C4-2B (cell line): ENCODE measurements around the gene SND1.

Experiments
- ZFX ChIP-seq: fragments of 450-650 bp; IDR thresholded peaks from 2 replicates; pipeline ENCODE4 v1.6.1; 2017
- TF ChIP-seq, protein P1 (sequence below): fragments of 450-650 bp; conservative IDR thresholded peaks from 2 replicates; pipeline ENCODE4 v1.5.1; 2017; ENCODE audit warnings: mild to moderate bottlenecking

DNA sequence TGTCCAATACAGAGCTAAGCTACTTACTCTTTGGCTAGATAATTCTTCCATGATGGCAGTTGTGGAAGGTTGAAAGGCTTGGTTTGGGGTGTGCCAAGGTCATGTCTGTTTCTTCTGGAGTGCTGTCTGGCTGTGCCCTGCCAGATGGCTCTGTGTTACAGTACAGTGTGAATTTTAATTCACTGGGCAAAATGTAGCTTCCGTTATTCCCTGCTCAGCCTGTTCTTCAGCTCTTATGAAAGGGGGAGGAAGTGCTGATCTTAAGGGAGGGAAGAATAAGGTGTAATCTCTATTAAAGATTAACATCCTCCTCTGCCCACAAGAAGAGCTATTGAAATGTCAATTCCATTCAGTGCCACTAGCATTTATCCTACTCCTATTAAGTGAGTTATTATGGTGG, 52.2 kb downstream of the SND1 start:
- TF ChIP-seq, protein P1, sequence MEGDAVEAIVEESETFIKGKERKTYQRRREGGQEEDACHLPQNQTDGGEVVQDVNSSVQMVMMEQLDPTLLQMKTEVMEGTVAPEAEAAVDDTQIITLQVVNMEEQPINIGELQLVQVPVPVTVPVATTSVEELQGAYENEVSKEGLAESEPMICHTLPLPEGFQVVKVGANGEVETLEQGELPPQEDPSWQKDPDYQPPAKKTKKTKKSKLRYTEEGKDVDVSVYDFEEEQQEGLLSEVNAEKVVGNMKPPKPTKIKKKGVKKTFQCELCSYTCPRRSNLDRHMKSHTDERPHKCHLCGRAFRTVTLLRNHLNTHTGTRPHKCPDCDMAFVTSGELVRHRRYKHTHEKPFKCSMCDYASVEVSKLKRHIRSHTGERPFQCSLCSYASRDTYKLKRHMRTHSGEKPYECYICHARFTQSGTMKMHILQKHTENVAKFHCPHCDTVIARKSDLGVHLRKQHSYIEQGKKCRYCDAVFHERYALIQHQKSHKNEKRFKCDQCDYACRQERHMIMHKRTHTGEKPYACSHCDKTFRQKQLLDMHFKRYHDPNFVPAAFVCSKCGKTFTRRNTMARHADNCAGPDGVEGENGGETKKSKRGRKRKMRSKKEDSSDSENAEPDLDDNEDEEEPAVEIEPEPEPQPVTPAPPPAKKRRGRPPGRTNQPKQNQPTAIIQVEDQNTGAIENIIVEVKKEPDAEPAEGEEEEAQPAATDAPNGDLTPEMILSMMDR: no peak
- no peak for TF ChIP-seq ZFX
